H1 (cell line): ENCODE data around the gene SAFB.

Experiments used
- CEBPB ChIP-seq: IDR thresholded peaks from 2 replicates; pipeline ENCODE4 v1.6.1; 2012; ENCODE audit warnings: low read depth, low read length
- CTCF ChIP-seq, 3 experiments: IDR thresholded peaks; 1 replicate in 2 of 3; 2 replicates in 1 of 3; pipeline versions ENCODE4 v1.5.1 to v1.6.1; 2011; ENCODE audit warnings: low read length in 3 of 3, mild to moderate bottlenecking in 3 of 3, inconsistent platforms in 2 of 3, low read depth in 1 of 3, moderate library complexity in 1 of 3; ENCODE audit not compliant: insufficient read depth in 1 of 3; ENCODE audit errors: control extremely low read depth in 1 of 3
- GABPA ChIP-seq: IDR thresholded peaks from 2 replicates; pipeline ENCODE4 v1.6.1; 2011; ENCODE audit warnings: mild to moderate bottlenecking, low read length, moderate library complexity, borderline replicate concordance; ENCODE audit not compliant: insufficient read depth
- HDAC6 ChIP-seq: IDR thresholded peaks from one replicate; pipeline ENCODE4 v1.7.1; 2012; ENCODE audit warnings: low read depth, mild to moderate bottlenecking, inconsistent platforms, low read length, moderate library complexity

GRCh38 chr19:5681391-5682106 lies 58.7 kb downstream of the SAFB start:
- TF ChIP-seq CTCF (IDR thresholded peaks at IDR 0.05; ENCODE audit: control extremely low read depth in 1 of 3, insufficient read depth in 1 of 3, low read depth in 1 of 3, low read length in 3 of 3) (no peak), GABPA (no peak), HDAC6 (no peak), CEBPB (no peak)
